ENCODE measurements around the gene HOXB3.
"Not testable (repeated sequence)": the region's sequence is repeated elsewhere in the genome, so short reads cannot be mapped to it uniquely, and the experiment has no call there.

Gene HOXB3

GRCh38 chr17:48545539-48545938, 44.5 kb downstream of the HOXB3 start:
- DNase-seq (ENCODE audit: low read depth, low spot score): no peak

DNA sequence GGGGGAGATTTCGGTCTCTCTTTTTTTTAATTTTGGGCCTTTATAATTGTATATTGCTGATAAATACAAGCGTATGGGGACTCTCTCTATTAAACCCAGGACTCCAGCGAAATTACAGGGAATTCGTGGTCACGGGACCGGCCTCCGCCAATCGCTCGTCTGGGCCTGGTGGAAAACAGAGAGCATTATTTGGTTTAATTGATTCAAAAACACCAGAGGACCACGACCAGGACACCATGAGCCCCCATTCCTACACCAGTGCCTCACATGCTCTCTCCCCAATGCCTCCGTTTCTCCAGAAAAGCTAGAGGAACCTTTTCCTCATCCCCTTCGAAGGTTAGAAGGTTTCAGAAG, 45.0 kb downstream of the HOXB3 start, which contains the start of gene HOXB2:
Gene HOXB2 (minus strand): TSS at position 88 of the 354 bp plus-strand sequence. CDS start 198 bp downstream, outside the sequence.
- no peak for DNase-seq (ENCODE audit: low read depth, low spot score)

DNA sequence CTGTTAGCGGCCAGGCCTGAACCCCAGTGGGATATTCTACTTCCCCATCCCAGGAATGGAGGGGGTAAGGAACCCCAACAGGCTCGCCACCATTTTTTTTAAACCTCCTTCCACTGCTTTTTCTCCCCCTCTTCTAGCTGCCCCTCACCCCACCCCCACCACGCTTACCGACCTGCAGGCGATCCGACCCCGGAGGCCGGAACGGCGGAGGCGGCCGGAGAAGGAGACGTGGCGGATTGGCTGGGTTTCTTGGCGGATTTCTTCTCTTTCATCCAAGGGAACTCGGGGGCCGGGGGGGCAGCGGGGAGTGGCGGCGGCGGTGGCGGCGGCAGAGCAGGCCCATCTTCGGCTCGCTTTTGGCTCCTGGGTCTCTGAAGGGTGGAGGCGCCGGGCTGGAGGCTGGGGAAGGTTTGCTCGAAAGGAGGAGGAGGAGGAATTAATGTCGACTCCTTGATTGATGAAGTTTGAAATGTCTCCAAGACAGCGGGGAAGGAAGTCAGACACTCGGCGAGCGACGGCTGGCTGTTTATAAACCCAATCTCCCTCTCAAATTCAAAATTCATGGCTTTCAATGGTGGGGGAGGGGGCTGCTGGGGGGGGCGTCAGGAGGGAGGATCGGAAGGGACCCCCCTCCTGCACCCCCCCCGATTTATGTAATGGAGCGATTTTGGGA, 45.6 kb downstream of the HOXB3 start:
- DNase-seq (ENCODE audit: low read depth, low spot score): no peak

- DNase-seq (ENCODE audit: low read depth, low spot score): no peak
These were observed 46.1 kb downstream of the HOXB3 start for GRCh38 chr17:48543854-48544348.

DNA sequence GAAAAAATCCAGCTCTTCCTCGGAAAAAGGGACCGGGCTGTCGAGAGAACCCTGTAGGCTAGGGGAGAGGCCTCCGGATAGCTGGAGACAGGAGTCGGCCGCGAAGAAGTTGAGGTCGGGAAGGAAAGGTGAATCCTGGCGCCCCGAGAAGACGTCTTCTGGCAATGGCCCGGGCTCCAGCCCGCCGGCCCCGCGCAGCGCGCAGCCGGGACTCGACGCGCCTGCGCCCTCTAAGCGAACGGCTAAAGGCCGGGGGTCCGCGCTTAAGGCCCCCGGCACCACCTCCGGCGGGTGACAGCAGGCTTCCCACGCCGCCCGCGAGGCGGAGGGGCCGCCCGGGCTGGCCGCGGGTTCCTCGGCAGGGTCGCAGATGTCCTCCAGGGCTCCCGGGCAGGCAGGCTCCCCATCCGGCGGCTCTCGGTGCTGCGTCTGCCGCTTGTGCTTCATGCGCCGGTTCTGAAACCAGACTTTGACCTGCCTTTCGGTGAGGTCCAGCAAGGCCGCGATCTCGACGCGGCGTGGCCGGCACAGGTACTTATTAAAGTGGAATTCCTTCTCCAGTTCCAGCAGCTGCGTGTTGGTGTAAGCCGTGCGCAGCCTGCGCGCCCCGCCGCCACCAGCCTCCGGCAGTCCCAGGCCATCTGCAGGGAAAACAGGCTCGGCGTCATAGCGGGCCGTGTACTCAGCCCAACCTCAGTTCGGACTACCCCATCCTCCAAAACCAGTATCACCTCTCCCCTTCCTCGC, 46.8 kb downstream of the HOXB3 start:
- DNase-seq (ENCODE audit: low read depth, low spot score): no peak

GRCh38 chr17:48542698-48543106, 47.3 kb downstream of the HOXB3 start:
- no peak for DNase-seq (ENCODE audit: low read depth, low spot score)

DNA sequence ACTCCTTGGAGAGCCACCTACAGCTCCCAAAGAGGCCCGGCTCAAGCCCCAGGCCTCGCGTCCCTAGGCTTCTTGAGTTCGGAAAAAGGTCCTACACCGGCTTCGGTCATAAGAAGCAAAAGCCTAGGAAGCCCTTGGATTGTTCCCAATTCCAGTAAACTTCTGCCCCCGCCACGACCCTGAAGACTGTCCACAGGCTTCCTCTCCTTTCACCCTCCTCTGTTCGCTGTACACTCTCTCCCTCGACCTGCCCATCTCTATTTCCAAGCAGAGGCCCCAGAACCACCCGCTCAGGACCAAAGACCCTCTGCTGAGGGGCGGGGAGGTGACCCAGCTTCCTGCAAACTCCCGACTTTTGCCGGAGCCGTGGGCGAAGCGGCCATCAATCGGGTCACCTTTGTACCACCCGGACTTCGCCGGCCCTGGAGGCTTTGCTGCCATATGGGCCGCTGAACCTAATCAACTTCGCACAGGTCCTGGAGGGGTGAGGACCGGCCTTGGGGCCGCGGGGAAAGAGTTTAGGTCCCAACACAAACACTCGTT, 47.9 kb downstream of the HOXB3 start:
- no peak for DNase-seq (ENCODE audit: low read depth, low spot score)

DNA sequence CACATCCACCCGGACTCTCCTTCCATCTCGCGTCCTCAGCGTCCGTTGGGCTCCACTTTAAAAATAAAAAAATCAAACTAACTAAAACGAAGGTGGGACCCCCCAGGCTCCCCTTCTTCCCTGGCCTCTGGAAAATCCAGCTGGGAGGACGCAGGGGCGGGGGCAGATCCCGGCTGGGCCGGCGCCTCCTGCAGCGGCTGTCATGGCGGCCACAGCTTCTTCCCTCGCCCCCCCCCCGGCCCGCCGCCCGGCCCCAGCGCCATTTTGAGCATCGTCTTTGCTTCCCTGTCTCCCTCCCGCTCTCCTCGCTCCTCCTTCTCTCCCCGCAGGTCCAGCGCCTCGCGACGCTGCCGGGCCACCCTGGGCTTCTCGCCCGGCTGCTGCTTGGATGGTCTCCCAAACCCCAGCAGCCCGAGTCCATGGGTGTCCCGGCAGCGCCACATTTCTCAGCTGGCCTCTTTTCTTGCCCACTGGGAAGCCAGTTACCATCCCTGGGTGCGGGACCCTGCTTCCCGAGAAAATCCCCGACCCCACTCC, 48.4 kb downstream of the HOXB3 start:
- DNase-seq (ENCODE audit: low read depth, low spot score): no peak

DNA sequence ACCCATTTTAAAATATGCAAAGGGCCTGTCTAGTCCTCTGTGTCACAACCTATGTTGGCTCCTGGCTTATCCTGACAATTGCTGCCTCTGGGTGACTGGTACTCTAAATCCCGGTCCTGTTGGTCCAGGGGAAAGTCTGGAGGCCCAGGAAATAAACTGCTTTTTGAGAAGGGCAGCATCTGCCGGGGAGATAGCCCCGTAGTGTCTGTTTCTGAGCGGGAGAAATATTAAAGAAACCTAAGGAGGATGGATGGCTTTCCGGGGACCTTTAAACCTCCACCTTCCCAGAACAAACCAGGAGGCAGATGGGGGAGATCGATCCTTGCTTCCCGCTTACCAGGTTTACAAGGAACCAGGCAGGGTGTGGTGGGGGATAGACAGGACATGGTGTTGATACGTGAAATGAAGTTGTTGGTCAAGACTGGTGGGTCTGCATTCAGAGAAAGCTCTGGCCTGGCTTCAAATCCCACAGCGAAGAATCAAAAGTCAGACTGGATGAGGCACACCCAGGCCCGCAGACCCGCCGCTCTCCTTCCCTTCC, 48.9 kb downstream of the HOXB3 start:
- DNase-seq (ENCODE audit: low read depth, low spot score): no peak

DNA sequence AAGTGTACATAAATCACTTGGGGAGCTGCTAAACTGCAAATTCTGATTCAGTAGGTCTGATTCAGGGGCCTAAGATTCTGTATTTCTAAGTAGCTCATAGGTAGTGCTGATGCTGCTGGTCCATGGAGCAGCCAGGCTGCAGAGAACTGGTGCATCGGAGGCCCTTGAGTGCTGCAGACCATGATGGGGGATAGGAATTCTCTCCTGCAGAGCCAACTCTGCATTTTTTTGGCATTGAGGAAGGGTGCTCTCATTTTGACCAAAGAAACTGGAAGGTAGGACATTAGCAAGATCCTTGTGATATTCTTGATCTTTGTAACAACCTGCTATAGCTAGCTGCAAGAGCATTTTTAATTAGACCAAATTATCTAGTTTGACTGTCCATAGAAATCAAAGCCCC, 49.8 kb downstream of the HOXB3 start:
- DNase-seq (ENCODE audit: low read depth, low spot score): no peak

DNA sequence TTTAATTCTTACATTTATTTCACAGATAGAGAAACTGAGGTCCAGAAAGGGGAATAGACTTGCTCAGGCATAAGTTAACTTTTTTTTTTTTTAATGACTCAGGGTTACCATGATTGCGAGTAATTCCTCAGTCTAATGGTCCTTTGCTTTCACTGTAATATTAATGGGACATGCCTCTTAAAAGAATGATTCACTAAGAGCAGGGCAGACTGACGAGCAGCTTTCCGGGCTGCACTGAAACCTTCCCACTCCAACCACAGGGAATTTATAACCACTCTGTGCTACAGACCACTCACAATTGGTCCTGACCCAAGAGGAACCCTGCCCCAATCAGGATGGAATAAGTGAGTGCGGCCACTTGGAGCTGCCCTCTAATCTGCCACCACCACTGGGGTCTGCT, 50.9 kb downstream of the HOXB3 start:
- DNase-seq (ENCODE audit: low read depth, low spot score): no peak

- DNase-seq (ENCODE audit: low read depth, low spot score): no peak
These were observed 52.7 kb downstream of the HOXB3 start for GRCh38 chr17:48537316-48537715.

GRCh38 chr17:48535793-48536559, 54.1 kb downstream of the HOXB3 start:
- DNase-seq (ENCODE audit: low read depth, low spot score): not testable (repeated sequence)

DNA sequence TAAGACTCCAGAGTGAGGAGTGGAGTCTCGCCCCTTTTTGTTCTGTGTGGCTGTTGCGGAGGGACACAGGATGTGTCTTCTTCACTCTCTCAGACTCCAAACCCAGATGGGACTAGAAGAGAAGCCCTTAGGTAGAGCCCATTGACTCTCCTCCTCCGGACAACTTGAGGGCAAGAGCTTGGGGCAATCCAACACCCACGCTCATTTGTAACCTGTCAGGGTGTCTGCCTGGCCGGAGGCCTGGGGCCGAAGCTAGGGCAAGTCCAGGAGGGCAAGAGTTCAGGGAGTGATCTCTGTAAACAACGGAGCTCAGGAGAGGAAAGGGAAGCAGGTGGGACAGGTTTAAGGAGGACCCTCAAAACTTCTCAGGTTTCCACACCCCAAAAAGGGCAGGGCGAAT, 57.8 kb downstream of the HOXB3 start:
- DNase-seq (ENCODE audit: low read depth, low spot score): no peak

- no peak for DNase-seq (ENCODE audit: low read depth, low spot score)
These were observed 59.2 kb downstream of the HOXB3 start, which contains the start of gene HOXB1 for GRCh38 chr17:48530887-48531272. Gene HOXB1 (minus strand): TSS chr17:48531011. CDS start chr17:48530904, 107 bp downstream.

DNA sequence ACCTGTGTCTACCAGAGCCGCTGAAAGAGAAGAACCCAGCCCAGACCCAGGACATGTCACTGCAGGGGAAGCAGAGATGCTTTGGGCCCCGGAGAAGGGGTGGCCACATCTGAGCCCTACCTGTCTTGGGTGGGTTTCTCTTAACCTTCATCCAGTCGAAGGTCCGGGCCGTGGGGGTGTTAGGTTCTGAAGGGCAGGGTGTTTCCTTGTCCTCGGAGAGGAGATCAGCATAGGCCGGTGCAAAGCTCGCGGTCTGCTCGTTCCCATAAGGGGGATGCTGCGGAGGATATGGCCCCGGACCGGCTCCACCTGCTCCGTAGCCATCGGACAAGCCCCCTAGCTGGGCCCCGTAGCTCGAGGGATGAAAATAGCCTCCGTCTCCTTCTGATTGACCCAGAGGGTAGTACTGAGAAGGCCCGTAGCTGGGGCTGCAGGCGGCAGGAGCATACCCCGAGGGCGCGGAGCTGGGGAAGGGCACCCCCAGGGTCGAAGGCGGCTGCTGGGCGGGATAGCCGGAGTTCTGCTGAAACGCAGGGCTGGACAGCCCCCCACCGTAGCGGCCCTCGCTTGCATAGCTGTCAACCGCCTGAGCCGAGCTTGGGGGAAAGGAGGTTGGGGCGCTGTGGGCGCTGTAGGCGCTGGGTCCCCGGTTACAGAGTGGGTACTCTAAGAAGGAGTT, 59.7 kb downstream of the HOXB3 start:
- no peak for DNase-seq (ENCODE audit: low read depth, low spot score)

DNA sequence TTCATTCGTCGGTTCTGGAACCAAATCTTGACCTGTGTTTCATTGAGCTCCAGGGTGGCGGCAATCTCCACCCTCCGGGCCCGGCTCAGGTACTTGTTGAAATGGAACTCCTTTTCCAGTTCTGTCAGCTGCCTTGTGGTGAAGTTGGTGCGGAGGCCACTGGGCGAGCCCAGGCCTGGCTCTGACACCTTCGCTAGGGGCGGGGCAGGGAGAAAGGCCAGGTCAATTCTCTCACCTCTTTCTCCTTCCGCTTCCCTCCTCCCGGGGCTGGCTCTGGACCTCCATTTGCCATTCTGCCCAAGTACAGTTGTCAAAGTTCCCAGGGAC, 60.4 kb downstream of the HOXB3 start:
- no peak for DNase-seq (ENCODE audit: low read depth, low spot score)

DNA sequence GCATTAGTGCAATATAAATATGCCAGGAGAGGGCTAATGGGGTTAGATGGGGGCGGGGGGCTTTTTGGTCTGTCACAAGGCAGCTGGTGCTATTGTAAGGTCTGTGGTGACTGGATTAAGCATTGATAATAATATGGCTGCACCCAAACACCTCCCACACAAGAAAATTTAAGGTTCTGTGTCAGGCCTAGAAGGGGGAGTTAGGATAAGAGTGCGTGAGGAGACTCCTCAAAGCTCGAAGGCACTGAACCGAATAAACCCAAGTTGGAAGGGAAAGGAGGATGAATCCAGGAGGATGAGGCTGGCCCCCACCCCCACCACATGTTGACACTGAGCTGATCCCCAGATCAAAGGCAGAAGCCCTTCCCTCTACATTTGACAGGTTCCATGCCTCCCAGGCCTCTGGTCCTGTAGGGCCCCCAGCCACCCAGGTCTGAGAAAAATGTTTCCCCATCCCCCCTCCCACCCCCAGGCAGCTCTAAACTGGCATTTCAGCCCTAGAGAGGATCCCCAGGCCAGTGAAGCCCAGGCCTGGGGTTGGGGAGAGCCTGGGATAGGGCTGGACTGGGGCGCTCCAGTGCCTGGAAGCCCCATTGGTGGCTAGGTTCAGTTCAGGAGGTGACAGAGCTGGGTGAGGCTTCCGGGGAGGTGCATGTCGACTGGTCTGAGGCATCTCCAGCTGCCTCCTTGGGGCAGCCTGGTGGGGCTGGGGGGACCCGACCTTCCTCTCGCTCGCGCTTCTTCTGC, 60.9 kb downstream of the HOXB3 start:
- no peak for DNase-seq (ENCODE audit: low read depth, low spot score)

DNA sequence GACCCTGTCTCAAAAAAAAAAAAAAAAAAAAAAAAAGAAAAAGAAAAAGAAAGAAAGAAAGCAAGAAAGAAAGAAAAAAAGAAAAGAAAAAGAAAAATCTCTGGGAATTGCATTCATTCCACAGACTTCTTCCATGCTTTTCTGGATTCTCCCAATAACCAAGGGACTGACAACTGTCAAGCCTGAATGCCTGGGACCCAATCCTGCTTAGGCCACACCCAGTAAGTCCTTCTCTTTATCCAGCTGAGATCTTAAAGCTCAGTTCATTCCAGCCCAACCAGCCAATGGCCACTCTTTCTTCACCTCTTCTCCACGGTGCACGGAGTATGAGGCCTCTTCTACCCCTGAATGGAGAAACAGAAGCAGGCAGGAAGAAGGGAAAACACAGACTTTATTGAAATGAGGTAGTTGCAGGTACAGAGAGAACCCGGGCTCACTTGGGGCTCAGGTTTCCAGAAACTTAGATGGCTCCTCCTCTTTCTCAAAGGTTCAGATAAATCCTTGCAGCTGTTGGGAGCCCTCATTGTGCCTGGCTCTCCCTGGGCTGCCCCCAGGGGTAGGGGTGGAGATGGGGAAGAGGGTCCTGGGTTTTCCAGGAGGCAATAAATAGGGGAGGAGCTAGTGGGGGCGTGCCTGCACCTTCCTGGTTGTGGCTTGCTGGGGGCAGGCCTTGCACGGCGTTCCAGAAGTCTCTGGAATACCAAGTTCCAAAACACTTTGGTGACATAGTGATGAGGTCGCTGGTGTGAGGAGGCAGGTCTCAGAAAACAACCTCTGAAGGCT, 61.7 kb downstream of the HOXB3 start:
- DNase-seq (ENCODE audit: low read depth, low spot score): no peak

DNA sequence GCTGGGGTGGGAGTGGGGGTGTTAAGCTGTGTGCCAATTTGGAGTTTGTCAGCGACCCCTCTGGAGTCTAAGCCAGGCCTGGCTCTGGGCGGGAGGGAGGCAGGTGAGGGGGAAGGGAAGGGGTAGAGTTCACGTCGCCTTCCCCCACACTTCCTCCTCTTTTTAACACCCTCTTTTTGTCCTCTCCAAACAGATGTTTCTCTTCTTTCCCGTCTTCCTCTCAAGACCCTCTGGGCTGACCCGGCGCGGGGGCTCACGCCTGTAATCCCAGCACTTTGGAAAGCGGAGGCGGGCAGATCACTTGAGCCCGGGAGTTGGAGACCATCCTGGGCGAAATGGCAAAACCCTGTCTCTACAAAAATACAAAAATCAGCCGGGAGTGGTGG, 62.5 kb downstream of the HOXB3 start:
- no peak for DNase-seq (ENCODE audit: low read depth, low spot score)
